ENCODE results near the gene HLA-DOA. TPM values are rescaled to one million over a fixed set of nuclear protein-coding genes. Genes with fewer than 3 reads are reported as not detected.

Gene HLA-DOA
- total and polyA plus RNA-seq, 2 of the 8 experiments (the other 6 are each of a cell fraction or from before 2014, with no cell fraction given): 23.7 to 89.0 TPM

DNA sequence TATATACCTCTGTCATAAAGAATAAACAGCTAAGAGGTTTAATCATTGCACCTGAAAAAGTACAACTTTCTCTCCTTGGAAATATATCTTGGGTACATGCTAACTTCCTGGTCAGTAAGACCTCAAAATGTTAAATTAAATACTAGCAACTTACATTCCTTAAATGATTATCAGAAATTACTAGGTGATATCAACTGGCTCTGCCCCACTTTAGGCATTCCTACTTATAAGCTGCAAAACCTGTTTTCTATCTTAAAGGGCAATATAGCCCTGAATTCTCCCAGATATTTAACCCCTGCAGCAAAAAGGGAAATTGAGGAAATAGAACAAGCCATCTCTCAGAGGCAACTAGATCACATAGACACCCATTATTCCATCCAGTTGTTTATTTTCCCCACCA is 43.2 kb upstream of the HLA-DOA start (continued):
- TF ChIP-seq CREB1 (IDR thresholded peaks at IDR 0.05) (no peak), SAP30 (IDR thresholded peaks at IDR 0.05; ENCODE audit: insufficient read depth, insufficient replicate concordance, low read length) (no peak), RAD21 (IDR thresholded peaks at IDR 0.05 in 1 of 2, conservative IDR thresholded peaks at IDR 0.05 in 1 of 2; ENCODE audit: low read depth in 2 of 2, low read length in 2 of 2) (no peak), CBX8 (IDR thresholded peaks at IDR 0.05; ENCODE audit: borderline replicate concordance, low read depth, low read length) (no peak), CBX5 (IDR thresholded peaks at IDR 0.05; ENCODE audit: low read depth, low read length) (no peak)

Data from H1 (cell line).